ENCODE data around the gene PPP2R5A.

GRCh38 chr1:212353181-212353580, 68.0 kb downstream of the PPP2R5A start:
- TF ChIP-seq, protein P1, sequence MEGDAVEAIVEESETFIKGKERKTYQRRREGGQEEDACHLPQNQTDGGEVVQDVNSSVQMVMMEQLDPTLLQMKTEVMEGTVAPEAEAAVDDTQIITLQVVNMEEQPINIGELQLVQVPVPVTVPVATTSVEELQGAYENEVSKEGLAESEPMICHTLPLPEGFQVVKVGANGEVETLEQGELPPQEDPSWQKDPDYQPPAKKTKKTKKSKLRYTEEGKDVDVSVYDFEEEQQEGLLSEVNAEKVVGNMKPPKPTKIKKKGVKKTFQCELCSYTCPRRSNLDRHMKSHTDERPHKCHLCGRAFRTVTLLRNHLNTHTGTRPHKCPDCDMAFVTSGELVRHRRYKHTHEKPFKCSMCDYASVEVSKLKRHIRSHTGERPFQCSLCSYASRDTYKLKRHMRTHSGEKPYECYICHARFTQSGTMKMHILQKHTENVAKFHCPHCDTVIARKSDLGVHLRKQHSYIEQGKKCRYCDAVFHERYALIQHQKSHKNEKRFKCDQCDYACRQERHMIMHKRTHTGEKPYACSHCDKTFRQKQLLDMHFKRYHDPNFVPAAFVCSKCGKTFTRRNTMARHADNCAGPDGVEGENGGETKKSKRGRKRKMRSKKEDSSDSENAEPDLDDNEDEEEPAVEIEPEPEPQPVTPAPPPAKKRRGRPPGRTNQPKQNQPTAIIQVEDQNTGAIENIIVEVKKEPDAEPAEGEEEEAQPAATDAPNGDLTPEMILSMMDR (IDR thresholded peaks at IDR 0.05): no peak
- no peak for TF ChIP-seq POLR2AphosphoS5 (IDR thresholded peaks at IDR 0.05)

Measured in breast epithelium (tissue), 3 donors.